IMR-90 (cell line): ENCODE data around the gene NOX4.

Source experiments
- CEBPB ChIP-seq: IDR thresholded peaks from 2 replicates; pipeline ENCODE4 v1.6.1; 2012; ENCODE audit warnings: low read depth, low read length, improper control_type of control experiment
- FOS ChIP-seq: fragments of 150-350 bp; IDR thresholded peaks from 2 replicates; pipeline ENCODE4 v1.6.1; 2016; ENCODE audit warnings: low read depth, low read length
- MAFK ChIP-seq: IDR thresholded peaks from 2 replicates; pipeline ENCODE4 v1.6.1; 2012; ENCODE audit warnings: low read depth, low read length, improper control_type of control experiment
- MAZ ChIP-seq: IDR thresholded peaks from 2 replicates; pipeline ENCODE4 v1.6.1; 2012; ENCODE audit warnings: low read depth, mild to moderate bottlenecking, low read length, improper control_type of control experiment, moderate library complexity, borderline replicate concordance
- NFE2L2 ChIP-seq: fragments of 150-350 bp; IDR thresholded peaks from 2 replicates; pipeline ENCODE4 v1.6.1; 2016; ENCODE audit warnings: low read depth, mild to moderate bottlenecking, low read length
- POLR2A ChIP-seq: IDR thresholded peaks from 2 replicates; pipeline ENCODE4 v1.6.1; 2012; ENCODE audit warnings: mild to moderate bottlenecking, low read depth, low read length
- RAD21 ChIP-seq: IDR thresholded peaks from 2 replicates; pipeline ENCODE4 v1.6.1; 2012; ENCODE audit warnings: low read length, improper control_type of control experiment
- SMC3 ChIP-seq: fragments of 150-350 bp; IDR thresholded peaks from 2 replicates; pipeline ENCODE4 v1.6.1; 2016; ENCODE audit warnings: low read depth, mild to moderate bottlenecking, antibody characterized with exemption, low read length, moderate library complexity
- TF ChIP-seq, protein P1 (sequence below): conservative IDR thresholded peaks from 2 replicates; pipeline ENCODE4 v1.5.1; 2012; ENCODE audit warnings: mild to moderate bottlenecking, low read depth, low read length, improper control_type of control experiment
- TF ChIP-seq, protein P2 (sequence below): fragments of 150-350 bp; IDR thresholded peaks from 2 replicates; pipeline ENCODE4 v1.6.1; 2016; ENCODE audit warnings: low read depth, mild to moderate bottlenecking, low read length, moderate library complexity, borderline replicate concordance

DNA sequence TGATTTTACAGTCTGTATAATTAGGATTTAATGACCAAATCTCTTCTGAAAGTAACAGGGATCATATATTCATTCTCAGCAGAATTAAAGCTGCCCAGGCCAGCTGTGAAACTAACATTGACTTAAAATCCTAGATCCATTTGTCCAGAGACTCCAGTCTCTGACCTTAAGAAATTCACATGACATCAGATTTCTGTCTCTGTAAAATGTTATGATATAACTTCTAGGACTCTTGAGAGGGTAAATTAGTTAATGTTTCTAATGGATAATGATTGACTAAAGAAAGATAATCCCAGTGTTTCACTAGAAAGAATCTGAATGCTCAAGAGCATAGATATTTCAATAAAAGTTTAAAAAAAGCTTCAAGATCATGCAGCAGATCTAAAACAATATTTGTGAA lies 6.3 kb downstream of the NOX4 start:
- TF ChIP-seq MAFK (no peak), POLR2A (no peak), FOS (no peak), SMC3 (no peak), MAZ (no peak), NFE2L2 (no peak), CEBPB (no peak), RAD21 (no peak)
- TF ChIP-seq, protein P1, sequence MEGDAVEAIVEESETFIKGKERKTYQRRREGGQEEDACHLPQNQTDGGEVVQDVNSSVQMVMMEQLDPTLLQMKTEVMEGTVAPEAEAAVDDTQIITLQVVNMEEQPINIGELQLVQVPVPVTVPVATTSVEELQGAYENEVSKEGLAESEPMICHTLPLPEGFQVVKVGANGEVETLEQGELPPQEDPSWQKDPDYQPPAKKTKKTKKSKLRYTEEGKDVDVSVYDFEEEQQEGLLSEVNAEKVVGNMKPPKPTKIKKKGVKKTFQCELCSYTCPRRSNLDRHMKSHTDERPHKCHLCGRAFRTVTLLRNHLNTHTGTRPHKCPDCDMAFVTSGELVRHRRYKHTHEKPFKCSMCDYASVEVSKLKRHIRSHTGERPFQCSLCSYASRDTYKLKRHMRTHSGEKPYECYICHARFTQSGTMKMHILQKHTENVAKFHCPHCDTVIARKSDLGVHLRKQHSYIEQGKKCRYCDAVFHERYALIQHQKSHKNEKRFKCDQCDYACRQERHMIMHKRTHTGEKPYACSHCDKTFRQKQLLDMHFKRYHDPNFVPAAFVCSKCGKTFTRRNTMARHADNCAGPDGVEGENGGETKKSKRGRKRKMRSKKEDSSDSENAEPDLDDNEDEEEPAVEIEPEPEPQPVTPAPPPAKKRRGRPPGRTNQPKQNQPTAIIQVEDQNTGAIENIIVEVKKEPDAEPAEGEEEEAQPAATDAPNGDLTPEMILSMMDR: no peak
- TF ChIP-seq, protein P2, sequence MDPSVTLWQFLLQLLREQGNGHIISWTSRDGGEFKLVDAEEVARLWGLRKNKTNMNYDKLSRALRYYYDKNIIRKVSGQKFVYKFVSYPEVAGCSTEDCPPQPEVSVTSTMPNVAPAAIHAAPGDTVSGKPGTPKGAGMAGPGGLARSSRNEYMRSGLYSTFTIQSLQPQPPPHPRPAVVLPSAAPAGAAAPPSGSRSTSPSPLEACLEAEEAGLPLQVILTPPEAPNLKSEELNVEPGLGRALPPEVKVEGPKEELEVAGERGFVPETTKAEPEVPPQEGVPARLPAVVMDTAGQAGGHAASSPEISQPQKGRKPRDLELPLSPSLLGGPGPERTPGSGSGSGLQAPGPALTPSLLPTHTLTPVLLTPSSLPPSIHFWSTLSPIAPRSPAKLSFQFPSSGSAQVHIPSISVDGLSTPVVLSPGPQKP: no peak
